GM18519 (cell line): ENCODE results near the gene YEATS2.

Source experiments
- ATAC-seq: cut with Tn5 transposase; IDR thresholded peaks from one replicate; pipeline ENCODE4 v1.9.1; 2021; ENCODE audit warnings: mild to moderate bottlenecking, moderate library complexity; ENCODE audit not compliant: unreplicated experiment, low FRiP score

Gene YEATS2

GRCh38 chr3:183827809-183828537 is 130.4 kb downstream of the YEATS2 start:
- ATAC-seq = no peak

GRCh38 chr3:183828538-183828870 is 130.9 kb downstream of the YEATS2 start:
- ATAC-seq = no peak

GRCh38 chr3:183829466-183829865 is 131.9 kb downstream of the YEATS2 start:
- no peak for ATAC-seq

GRCh38 chr3:183830187-183830586 is 132.6 kb downstream of the YEATS2 start:
- no peak for ATAC-seq

- ATAC-seq = no peak
Observed at GRCh38 chr3:183833516-183833915, 135.9 kb downstream of the YEATS2 start.

GRCh38 chr3:183837390-183837789 is 139.8 kb downstream of the YEATS2 start:
- ATAC-seq = no peak

- ATAC-seq = no peak
Observed at GRCh38 chr3:183837894-183838293, 140.3 kb downstream of the YEATS2 start.

- ATAC-seq = no peak
Observed at GRCh38 chr3:183839751-183840150, 142.2 kb downstream of the YEATS2 start.

GRCh38 chr3:183844606-183845005 is 147.0 kb downstream of the YEATS2 start:
- ATAC-seq = no peak

GRCh38 chr3:183845090-183845489 is 147.5 kb downstream of the YEATS2 start:
- ATAC-seq = no peak

- no peak for ATAC-seq
Observed at GRCh38 chr3:183845608-183846288, 148.2 kb downstream of the YEATS2 start.

- ATAC-seq = no peak
Observed at GRCh38 chr3:183854318-183855035, 156.9 kb downstream of the YEATS2 start.

- ATAC-seq = no peak
Observed at GRCh38 chr3:183857863-183858262, 160.3 kb downstream of the YEATS2 start.
